Measurements from ENCODE around the gene C17orf100. TPM values are rescaled to one million over a fixed set of nuclear protein-coding genes. Genes with fewer than 3 reads are reported as not detected.
"Not testable (repeated sequence)": the region's sequence is repeated elsewhere in the genome, so short reads cannot be mapped to it uniquely, and the experiment has no call there.

Gene C17orf100
- total RNA-seq, 1 donor from 2014 or later, result 1.7 TPM

- no peak for DNase-seq (ENCODE audit: low spot score)
- no peak overlapping the region for H3K27ac Mint-ChIP-seq
Observed at GRCh38 chr17:6648181-6648580, 3.4 kb upstream of the C17orf100 start.

DNA sequence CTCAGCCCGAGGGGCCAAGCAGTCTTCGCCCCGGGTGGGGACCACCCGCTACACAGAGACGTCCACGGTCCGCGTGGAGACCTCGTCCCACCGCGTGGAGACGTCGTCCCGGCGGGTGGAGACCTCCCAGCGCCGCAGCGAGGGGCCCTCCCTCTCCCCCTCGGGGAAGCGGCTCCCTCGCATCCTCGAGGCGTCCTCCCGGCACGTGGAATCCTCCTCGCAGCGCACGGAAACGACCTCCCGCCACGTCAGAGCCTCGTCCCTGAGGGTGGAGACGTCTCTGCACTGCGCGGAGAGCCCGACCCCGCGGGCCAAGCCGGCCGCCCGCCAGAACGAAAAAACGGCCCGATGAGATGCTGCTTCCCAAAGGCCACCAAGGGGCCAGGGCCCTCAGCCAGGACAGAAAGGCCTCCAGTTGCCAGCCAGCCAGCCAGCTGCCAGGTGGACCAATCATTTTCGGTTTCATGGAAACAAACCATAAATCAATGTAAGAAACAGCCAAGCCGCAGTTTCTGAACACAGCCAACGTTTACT is 424 bp downstream of the C17orf100 start:
- peaks cover 17% of the 10 kb centered on the region for H3K27me3 Mint-ChIP-seq (ENCODE audit: insufficient read depth)
- H3K4me1 Mint-ChIP-seq (ENCODE audit: low read depth), result peaks cover 69% of the 10 kb centered on the region
- peak overlapping the region; percentile 100 for H3K4me3 Mint-ChIP-seq
- intact Hi-C loops (cut with micrococcal nuclease), result loop anchor here (1.0 to 5.0 kb wide), 5 partner anchors 12 to 1730 kb away; partner anchors contain the start of genes KIAA0753, RPL26 and TEKT1
- H3K9me3 Mint-ChIP-seq, result no peaks in the 10 kb centered on the region
- peak overlapping the region; percentile 36 for H3K27ac Mint-ChIP-seq
- peaks cover 24% of the 10 kb centered on the region for H3K36me3 Mint-ChIP-seq (ENCODE audit: low read depth)
- no peak for DNase-seq (ENCODE audit: low spot score)

More at GRCh38 chr17:6648181-6648580, 3.4 kb upstream of the C17orf100 start:
- Mint-ChIP-seq H3K4me1 (ENCODE audit: low read depth) (peaks cover 64% of the 10 kb centered on the region), H3K4me3 (no peak overlapping the region), H3K27me3 (ENCODE audit: insufficient read depth) (peaks cover under 1% of the 10 kb centered on the region), H3K9me3 (no peaks in the 10 kb centered on the region), H3K36me3 (ENCODE audit: low read depth) (peaks cover 41% of the 10 kb centered on the region)
- intact Hi-C loops (cut with micrococcal nuclease), result loop anchor here (10.0 kb wide), 2 partner anchors 203 to 1163 kb away; partner anchors contain the start of genes DERL2, MIS12 and PIMREG

DNA sequence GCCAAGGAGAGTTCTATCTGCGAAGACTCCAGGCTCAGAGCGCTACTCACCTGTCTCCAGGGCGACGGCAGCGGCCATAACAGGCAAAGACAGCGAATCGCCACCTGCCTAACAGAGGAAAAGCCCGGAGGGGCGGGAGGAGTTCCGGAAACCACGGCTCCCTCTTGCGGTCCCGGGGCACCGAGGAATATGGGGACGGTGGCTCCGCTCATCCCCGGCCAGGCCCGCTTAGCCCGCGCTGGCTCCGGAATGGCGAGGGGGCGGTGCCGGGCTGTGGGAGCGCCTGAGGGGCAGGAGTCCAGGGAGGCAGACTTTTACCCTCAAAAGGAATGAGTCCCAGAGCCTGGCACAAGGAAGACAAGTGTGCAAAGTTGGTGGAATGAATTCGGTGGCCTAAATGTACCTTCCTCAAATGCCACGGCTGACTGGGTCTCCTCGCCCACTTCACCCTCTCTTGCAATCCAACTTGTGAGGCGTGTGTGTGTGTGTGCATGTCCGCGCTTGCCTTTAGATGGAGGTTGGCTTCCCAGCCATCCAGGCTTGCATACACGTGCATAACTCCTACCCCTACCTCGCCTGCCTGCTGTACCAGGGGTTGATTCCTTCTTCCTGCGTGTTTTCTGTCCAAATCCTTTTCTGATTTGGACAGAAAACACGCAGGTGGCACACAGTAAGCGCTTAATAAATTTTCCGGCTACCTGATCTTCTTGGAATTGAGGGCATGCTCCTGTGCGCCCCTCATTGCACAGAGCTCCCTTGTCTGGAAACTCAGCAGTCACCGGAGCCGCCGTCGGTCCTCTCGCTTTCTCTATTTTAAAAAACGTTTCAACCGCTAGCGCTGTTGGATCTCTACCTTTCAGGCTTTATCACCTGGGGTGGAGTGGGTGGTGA is 3.5 kb downstream of the C17orf100 start:
- peaks cover 21% of the 10 kb centered on the region for H3K27me3 Mint-ChIP-seq (ENCODE audit: insufficient read depth)
- H3K27ac Mint-ChIP-seq, result no peak overlapping the region
- peak overlapping the region; percentile 86 for H3K4me3 Mint-ChIP-seq
- intact Hi-C loops (cut with micrococcal nuclease), result loop anchor here (5.0 kb wide), 2 partner anchors 177 to 1727 kb away; partner anchors contain the start of genes RPL26 and TEKT1
- no peaks in the 10 kb centered on the region for H3K9me3 Mint-ChIP-seq
- H3K4me1 Mint-ChIP-seq (ENCODE audit: low read depth), result peaks cover 64% of the 10 kb centered on the region
- DNase-seq (ENCODE audit: low spot score), result no peak
- peaks cover 10% of the 10 kb centered on the region for H3K36me3 Mint-ChIP-seq (ENCODE audit: low read depth)

- H3K36me3 Mint-ChIP-seq (ENCODE audit: low read depth); DNase-seq (ENCODE audit: low spot score); intact Hi-C loops (cut with micrococcal nuclease); H3K27ac Mint-ChIP-seq; H3K9me3 Mint-ChIP-seq: not testable (repeated sequence)
- peak overlapping the region; percentile 86 for H3K4me3 Mint-ChIP-seq
- peaks cover 24% of the 10 kb centered on the region for H3K27me3 Mint-ChIP-seq (ENCODE audit: insufficient read depth)
- H3K4me1 Mint-ChIP-seq (ENCODE audit: low read depth), result peaks cover 67% of the 10 kb centered on the region
Observed at GRCh38 chr17:6655732-6656361, 4.3 kb downstream of the C17orf100 start.

DNA sequence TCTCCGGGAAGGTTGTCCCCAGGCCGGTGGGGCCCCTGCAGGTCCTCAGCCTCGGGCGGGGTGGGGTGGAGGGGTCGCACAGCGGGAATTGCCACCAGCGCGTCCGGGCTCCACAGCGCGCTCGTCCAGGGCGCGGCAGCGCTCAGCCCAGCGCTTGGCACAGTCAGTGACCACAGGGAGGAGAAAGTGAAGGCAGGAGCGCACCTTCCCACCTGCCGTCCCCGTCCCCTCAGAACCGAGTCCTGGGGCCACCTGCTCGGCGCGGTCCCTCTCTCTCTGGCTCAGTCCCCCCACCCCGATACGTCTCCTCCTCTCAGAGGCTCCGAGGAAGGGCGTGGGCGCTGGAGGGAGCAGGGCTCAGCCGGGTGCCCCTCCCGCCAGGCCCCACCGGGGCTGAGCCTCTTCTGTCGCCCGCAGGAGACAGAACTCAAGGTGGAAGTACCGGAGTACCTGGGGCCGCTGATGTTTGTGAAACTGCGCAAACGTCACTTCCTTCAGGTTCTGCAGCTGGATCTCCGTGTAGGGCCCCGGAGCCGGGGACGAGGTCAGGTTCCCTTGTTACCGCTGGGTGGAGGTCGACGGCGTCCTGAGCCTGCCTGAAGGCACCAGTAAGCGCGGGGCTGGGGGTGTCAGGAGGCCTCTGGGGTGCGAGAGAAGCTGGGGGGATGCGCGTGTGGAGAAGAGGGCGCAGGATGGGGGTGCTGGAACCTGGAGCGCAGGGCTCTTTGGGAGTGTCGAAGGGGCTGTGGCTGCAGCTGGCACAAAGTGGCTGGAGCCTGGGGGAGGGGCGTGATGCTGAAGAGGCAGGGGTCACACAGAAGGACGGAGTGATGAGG is 5.5 kb downstream of the C17orf100 start:
- peaks cover 75% of the 10 kb centered on the region for H3K4me1 Mint-ChIP-seq (ENCODE audit: low read depth)
- peaks cover 24% of the 10 kb centered on the region for H3K27me3 Mint-ChIP-seq (ENCODE audit: insufficient read depth)
- H3K9me3 Mint-ChIP-seq; intact Hi-C loops (cut with micrococcal nuclease); H3K36me3 Mint-ChIP-seq (ENCODE audit: low read depth): not testable (repeated sequence)
- DNase-seq (ENCODE audit: low spot score), result peak; percentile 61
- H3K27ac Mint-ChIP-seq, result peak overlapping the region; percentile 38
- peak overlapping the region; percentile 87 for H3K4me3 Mint-ChIP-seq

GRCh38 chr17:6657633-6658287 is 6.2 kb downstream of the C17orf100 start:
- no peak for DNase-seq (ENCODE audit: low spot score)
- Mint-ChIP-seq H3K27ac (no peak overlapping the region), H3K27me3 (ENCODE audit: insufficient read depth) (peaks cover 30% of the 10 kb centered on the region), H3K9me3 (no peaks in the 10 kb centered on the region), H3K4me1 (ENCODE audit: low read depth) (peaks cover 68% of the 10 kb centered on the region), H3K4me3 (peak overlapping the region; percentile 87), H3K36me3 (ENCODE audit: low read depth) (peaks cover 10% of the 10 kb centered on the region)
- intact Hi-C loops (cut with micrococcal nuclease), result no loop called here

GRCh38 chr17:6658411-6658810 is 6.8 kb downstream of the C17orf100 start:
- intact Hi-C loops (cut with micrococcal nuclease); H3K9me3 Mint-ChIP-seq; DNase-seq (ENCODE audit: low spot score); H3K36me3 Mint-ChIP-seq (ENCODE audit: low read depth): not testable (repeated sequence)
- Mint-ChIP-seq H3K27me3 (ENCODE audit: insufficient read depth) (peaks cover 28% of the 10 kb centered on the region), H3K4me1 (ENCODE audit: low read depth) (peaks cover 62% of the 10 kb centered on the region), H3K4me3 (peak overlapping the region; percentile 87), H3K27ac (peak overlapping the region; percentile 25)

GRCh38 chr17:6660101-6660500 is 8.5 kb downstream of the C17orf100 start:
- no peak overlapping the region for H3K27ac Mint-ChIP-seq
- H3K9me3 Mint-ChIP-seq, result no peaks in the 10 kb centered on the region
- intact Hi-C loops (cut with micrococcal nuclease), result loop anchor here (5.0 kb wide), 1 partner anchor 97 kb away; the partner anchor contains the start of gene XAF1
- no peak for DNase-seq (ENCODE audit: low spot score)
- H3K27me3 Mint-ChIP-seq (ENCODE audit: insufficient read depth), result peaks cover 19% of the 10 kb centered on the region
- H3K4me1 Mint-ChIP-seq (ENCODE audit: low read depth), result peaks cover 49% of the 10 kb centered on the region
- peak overlapping the region; percentile 28 for H3K4me3 Mint-ChIP-seq
- H3K36me3 Mint-ChIP-seq (ENCODE audit: low read depth), result peaks cover 8% of the 10 kb centered on the region

- no peak for DNase-seq (ENCODE audit: low spot score)
- H3K4me1 Mint-ChIP-seq (ENCODE audit: low read depth), result peaks cover 41% of the 10 kb centered on the region
- H3K27me3 Mint-ChIP-seq (ENCODE audit: insufficient read depth), result peaks cover 13% of the 10 kb centered on the region
- H3K36me3 Mint-ChIP-seq (ENCODE audit: low read depth), result peaks cover 8% of the 10 kb centered on the region
- no peaks in the 10 kb centered on the region for H3K9me3 Mint-ChIP-seq
- intact Hi-C loops (cut with micrococcal nuclease), result loop anchor here (5.0 kb wide), 1 partner anchor 96 kb away; the partner anchor contains the start of gene XAF1
- peak overlapping the region; percentile 37 for H3K27ac Mint-ChIP-seq
- peak overlapping the region; percentile 28 for H3K4me3 Mint-ChIP-seq
Observed at GRCh38 chr17:6660805-6661463, 9.4 kb downstream of the C17orf100 start.

DNA sequence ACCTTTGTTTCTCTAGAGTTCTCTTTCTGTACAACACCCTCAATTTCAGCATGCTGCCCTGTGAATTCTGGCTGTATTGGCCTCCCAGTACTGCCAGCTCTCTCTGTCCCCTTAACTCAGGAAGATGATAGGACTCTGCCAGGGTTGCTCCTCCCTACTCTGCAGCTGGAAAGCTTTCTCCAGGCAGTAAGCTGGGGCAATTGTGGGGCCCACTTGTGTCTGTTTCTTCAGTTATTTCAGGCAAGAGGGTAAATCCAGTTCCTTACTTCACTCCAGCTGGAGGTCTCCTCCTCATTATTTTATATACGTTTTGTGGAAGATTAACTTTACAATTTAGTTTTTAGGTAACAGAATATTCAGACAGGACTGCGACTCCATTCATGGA is 9.9 kb downstream of the C17orf100 start:
- intact Hi-C loops (cut with micrococcal nuclease), result loop anchor here (5.0 kb wide), 1 partner anchor 96 kb away; the partner anchor contains the start of gene XAF1
- Mint-ChIP-seq H3K9me3 (no peaks in the 10 kb centered on the region), H3K27ac (no peak overlapping the region), H3K4me1 (ENCODE audit: low read depth) (peaks cover 37% of the 10 kb centered on the region), H3K4me3 (no peak overlapping the region), H3K36me3 (ENCODE audit: low read depth) (peaks cover 8% of the 10 kb centered on the region), H3K27me3 (ENCODE audit: insufficient read depth) (peaks cover 13% of the 10 kb centered on the region)
- DNase-seq (ENCODE audit: low spot score), result no peak

DNA sequence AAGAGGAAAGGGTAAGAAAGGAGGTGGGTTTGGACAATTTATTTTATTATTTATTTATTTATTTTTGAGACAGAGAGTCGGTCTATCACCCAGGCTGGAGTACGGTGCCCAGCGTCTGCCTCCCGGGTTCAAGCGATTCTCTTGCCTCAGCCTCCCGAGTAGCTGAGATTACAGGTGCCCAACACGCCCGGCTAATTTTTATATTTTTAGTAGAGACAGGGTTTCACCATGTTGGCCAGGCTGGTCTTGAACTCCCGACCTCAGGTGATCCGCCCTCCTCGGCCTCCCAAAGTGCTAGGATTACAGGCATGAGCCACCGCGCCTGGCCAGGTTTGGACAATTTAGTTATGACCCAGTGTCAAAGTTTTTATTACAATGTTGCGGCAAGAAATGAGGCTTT is 11.6 kb downstream of the C17orf100 start:
- not testable (repeated sequence) for H3K27ac Mint-ChIP-seq; H3K9me3 Mint-ChIP-seq; H3K4me3 Mint-ChIP-seq; DNase-seq (ENCODE audit: low spot score); H3K36me3 Mint-ChIP-seq (ENCODE audit: low read depth)
- Mint-ChIP-seq H3K4me1 (ENCODE audit: low read depth) (peaks cover 32% of the 10 kb centered on the region), H3K27me3 (ENCODE audit: insufficient read depth) (peaks cover 15% of the 10 kb centered on the region)
- intact Hi-C loops (cut with micrococcal nuclease), result loop anchor here (5.0 kb wide), 1 partner anchor 94 kb away; the partner anchor contains the start of gene XAF1

Data from activated T-helper 1 cell treated with anti-CD3 and anti-CD28 coated beads, Interleukin-12 subunit alpha, Interleukin-12 subunit beta, Interleukin-2, Interleukin-4 antibody, amounts not matched to agents 30 ng/mL and 10 ng/mL and 1 ng/mL, durations not matched to agents 14 hours and 24 hours and 36 hours (primary cell).